ENCODE data around the gene NOS3.

NOS3 gene
- 3.2 to 4.6 reads per million in 2 experiments for total RNA-seq

DNA sequence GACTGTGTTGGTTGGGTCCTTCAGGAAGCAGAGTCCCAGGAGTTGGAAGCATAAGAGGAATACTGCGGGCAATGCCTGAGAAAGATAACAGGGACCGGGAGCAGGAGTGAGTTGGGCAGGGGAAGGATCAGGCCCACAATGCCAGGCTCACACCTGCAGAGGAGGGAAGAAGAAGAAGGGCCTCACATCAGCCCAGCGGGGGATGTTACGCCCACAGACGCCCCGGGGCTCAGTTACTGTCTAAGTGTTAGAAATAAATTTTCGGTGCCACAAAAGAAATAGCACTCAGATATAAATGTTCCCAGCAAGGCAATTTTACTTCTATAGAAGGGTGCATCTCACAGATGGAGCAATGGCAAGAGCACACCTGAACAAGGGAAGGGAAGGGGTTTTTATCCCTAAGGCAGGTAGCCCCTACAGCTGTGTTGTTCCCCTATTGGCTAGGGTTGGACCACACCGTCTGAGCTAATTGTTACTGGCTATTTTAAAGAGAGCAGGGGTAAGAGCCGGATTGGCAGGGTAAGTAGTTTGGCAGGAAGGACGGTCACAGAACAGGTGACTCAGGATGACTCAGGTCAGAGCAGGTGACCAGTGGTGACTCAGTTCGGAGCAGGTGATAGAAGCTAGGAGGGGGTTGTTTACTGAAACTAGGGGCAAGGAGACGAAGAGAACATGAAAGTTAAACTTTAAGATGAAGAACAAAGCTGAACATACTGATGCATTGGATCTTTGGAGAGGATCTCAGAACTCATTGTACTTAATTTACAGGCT, at the start of gene NOS3:
Gene NOS3, plus strand, starts transcription at position 602 of the 771 bp plus-strand sequence. CDS start 2,787 bp downstream, outside the sequence.
- no peak for DNase-seq (ENCODE audit: low read depth)

DNA sequence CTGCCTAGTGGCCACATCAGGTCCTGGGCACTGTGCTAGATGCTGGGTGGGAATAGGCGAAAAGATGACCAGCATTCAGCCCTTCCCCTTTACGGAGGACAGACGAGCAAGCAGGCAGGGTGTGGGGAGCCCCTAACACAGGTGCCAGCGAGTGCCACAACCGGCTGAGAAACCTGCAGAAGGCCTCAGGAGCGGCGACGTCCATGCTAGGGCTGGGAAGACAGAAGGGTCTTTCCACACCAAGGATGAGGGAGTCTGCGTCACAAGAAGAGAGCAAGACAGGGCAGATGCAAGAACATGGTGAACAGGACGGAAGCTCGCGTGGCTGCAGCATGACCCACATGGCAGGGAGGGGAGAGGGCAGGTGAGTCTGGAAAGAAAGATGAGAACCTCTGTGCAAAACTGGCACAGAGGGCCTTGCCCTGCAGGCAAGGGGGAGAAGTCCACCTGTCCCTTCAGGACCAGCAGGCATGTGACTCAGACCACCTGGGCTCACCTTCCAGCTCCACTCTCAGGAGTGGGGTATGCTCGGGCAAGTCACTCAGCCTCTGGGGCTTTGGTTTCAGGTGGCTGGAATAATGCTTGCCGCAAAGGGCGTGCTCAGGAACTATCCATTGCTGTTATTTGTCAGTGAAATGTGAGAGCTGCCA, 49.3 kb upstream of the NOS3 start:
- no peak for DNase-seq (ENCODE audit: low read depth)

DNA sequence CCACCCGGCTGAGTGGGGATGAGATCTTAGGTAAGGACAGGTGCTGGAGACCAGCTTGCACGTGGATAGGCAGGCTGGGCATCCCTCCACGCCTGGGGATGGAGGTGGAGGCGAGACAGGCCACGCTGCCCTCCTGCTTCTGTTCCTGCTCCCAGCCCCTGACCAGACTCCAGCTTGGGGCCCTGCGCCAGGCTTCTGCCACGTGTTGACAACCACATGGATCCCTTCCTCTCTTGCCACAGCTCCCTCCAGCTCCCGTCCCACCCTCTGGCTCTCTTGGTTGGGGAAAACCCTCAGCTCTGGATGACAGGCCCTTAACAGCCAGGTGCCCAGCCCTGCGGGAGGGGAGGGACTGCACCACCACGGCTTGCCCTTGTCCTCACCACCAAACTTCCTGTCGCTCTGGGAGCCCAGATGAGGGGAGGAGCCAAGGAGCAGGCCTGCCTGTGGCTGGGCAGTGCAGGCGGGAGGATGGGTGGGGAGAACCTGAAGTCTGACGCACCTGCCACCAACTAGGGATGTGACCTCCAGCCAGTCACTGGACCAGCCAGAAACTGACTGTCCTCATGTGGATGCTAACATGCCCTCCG, 48.7 kb upstream of the NOS3 start:
- DNase-seq (ENCODE audit: low read depth) = peak; percentile 11

DNA sequence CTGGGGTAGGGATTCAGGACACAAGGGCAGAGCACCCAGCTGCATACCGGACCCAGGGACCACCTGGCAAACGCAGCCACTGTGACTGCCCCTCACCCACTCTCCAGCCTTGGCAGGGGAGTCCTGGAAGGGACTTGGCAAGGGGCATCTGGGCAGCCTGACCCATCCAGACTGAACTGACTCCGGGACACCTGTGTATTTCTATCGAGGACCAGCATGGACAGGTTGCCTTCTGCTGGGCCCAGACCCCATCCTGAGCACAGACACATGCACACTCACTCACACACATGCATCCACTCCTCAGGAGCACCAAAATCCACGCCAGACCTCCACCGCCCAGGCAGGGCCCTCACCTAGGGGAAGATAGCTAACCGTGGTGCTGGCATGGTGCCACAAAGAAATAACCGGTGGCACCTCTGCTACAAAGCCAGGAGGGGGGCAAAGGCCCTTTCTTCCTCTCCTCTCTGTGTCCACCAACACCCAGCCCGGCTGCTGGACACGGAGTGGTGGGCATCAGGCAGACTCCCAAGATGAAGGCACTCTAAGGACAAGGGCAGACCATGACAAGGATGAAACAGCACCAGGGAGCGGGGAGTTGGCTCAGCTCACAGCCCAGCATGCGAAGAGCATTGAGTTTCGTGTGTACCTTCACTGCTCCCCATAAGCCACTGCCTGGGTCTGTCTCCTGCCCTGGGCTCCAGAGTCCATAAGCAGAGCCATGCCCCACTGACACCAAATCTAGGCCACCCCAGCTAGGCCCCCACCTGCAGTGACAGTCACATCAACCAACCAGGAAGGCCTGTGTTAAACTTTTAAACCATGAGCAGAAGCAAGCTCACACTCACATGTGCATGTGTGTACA, 48.0 kb upstream of the NOS3 start:
- DNase-seq (ENCODE audit: low read depth) = no peak

DNA sequence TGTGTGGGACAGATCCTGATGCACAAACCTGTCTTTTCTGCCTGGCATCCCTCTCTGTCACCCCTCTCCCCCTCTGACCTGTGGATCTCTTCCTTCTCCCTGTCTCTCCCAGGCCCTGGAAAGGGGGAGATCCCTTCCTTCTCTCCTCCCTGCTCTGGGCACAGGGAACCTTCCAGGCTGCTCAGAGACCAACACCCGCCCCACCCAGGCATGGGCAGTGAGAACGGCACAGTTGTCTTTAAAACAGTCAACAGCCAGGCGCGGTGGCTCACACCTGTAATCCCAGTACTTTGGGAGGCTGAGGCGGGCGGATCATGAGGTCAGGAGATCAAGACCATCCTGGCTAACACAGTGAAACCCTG, 47.4 kb upstream of the NOS3 start:
- DNase-seq (ENCODE audit: low read depth) = no peak

DNA sequence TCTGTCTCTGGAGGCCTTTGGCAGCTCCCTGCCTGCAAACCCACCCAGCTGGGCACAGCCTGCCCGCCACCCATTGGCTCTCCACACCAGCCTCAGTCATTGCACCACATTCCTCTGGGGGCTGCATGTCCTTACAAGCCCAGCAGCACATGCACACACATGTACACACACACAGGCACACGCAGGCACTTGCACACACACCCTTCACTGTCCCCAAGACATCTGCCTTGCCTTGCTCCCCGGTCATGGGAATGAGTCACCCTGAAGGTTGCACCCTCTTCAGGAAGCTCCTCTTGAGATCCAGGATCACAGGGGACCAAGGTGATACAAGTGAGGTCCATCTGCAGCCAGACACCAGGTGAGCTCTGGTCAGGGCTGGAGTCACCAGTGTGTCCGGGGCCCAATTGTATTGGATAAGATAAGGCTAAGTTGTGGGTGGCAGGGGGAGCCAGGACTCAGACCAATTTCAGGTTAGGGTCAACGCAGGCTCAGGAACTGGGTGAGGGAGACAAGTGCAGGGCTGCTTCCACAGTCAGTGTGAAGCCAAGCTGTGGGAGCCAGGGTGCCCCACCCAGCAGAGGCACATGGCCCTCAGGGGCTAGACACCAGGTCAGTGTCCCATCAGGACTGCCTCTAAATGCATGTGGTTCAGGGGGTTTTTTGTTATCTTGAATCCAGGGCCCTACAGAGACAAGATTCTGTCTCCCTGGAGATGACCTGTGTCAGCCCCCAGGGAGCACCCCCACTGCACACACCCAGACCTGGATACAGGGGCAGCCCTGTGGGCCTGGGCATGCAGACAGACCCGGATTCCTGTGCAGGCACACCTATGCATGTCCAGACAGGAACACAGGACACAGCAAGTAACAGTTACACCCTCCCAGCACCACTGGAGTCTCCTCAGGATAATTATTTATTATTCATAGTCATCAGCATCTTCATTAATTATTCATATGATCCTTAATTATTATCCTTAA, 46.5 kb upstream of the NOS3 start:
- no peak for DNase-seq (ENCODE audit: low read depth)

DNA sequence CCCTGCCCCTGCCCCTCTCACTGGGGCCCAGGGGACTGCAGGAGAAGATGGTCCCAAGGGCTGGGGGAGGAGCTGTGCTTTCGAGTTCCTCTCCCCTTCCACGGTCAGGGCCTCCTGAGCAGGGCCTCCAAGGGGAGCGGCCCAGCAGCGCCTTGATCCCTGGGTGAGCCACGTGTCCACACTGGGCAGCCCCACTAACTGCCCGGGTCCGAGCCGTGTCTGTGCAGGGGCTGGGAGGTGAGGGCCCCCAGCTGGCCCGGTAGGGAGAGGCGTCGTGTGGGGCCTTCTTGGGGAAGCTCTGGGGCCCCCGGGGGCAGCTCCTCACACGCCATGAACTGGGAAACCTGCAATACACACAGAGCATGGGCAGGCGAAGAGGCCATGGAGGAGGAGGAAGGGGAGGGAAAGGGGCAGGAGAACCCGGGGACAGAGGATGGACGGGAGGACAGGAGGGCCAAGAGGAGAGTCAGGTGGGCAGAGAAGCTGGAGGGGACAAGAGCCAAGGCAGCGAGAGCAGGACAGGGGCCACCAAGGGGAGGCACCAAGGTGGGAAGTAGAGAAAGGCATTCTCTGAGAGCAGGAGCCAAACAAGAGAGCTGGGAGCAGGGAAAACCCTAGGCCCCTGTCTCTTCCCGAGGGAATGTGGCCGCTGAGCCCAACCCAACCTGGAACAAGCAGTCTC, 45.5 kb upstream of the NOS3 start:
- no peak for DNase-seq (ENCODE audit: low read depth)

DNA sequence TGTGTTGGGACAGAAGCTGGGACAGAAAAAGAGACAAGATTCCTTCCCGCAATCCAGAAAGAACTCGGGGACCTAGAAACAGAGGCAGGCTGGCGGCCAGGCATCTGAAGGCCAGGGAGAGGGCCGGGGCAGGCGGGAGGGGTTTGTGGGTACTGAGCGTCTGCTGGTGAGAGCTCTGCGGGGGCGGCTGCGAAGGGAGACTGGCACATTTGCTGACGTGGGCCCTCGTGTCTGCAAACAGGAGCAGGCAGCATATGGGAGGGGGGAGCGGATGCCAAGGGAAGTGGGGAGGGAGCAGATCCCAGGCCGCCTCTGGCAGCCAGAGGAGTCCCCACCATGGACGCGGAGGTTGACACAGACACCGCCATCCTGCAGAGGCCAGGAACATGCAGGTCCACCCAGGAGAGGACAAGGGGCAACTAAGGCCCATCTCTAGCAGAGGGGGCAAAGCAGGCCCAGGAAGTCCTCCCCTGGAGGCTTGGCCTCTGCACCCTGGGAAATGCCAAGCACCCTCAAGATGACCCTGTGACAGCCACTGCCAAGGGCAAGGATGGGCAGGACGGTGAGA, 44.9 kb upstream of the NOS3 start:
- no peak for DNase-seq (ENCODE audit: low read depth)

DNA sequence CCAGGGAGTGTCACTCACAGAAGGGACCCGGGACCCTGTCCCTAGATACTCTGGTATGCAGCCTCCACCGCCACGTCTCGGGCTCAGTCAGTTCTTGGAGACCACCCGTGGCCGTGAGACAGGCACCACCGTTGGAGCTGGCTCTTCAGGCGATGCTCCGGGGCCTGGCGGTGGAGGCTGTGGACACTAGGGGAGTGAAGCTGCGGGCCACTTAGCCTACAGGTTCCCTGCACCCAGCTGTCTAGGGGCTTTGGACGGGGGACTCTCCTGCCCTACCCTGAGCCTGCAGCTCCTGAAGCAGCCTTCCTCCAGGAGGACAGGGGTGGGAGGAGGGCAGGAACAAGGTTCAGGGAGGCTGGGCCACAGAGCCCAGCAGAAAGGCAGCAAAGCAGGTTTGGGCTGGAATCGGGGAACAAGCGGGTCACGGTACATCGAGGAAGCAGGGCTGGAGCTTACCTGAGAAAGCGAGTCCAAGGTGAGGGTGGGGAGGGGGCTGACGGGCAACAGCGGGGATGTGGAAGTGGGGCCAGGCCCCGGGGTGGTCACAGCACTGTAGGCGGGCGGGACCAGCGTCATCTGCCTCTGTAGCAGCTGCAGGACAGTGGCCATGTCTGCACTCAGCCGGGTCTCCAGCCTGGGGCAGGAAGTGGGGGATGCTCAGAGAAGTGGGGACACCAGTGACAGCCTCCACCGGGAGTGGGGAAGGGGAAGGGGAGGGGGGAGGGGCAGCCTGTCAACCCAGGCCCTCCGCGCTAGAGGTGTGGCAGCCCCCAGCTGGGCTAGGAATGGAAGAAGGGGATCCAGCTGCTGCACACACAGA, 44.2 kb upstream of the NOS3 start:
- DNase-seq (ENCODE audit: low read depth) = no peak

DNA sequence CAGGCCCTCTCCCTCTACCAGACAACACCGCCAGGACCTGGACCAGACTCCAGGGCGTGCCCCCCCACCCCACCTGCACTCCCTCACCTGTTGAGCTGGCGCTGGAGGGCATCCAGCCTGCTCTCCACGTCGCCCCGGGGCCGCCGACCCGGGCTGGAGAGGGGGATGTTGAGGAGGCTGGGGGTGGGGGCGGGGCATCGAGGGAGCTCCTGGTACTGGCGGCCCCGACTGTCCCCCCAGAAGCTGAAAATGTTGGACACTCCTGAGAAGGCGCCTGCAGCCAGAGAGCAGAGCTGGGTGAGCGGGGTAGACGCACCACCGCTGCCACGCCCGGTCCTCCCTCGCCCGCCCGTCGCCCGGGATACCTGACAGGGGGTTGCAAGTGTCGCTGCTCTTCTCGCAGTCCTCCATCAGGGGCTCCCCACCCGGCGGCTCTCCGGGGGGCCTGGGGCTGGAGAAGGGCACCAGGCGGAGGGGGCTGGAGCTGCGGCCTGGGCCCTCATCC, 43.5 kb upstream of the NOS3 start:
- no peak for DNase-seq (ENCODE audit: low read depth)

DNA sequence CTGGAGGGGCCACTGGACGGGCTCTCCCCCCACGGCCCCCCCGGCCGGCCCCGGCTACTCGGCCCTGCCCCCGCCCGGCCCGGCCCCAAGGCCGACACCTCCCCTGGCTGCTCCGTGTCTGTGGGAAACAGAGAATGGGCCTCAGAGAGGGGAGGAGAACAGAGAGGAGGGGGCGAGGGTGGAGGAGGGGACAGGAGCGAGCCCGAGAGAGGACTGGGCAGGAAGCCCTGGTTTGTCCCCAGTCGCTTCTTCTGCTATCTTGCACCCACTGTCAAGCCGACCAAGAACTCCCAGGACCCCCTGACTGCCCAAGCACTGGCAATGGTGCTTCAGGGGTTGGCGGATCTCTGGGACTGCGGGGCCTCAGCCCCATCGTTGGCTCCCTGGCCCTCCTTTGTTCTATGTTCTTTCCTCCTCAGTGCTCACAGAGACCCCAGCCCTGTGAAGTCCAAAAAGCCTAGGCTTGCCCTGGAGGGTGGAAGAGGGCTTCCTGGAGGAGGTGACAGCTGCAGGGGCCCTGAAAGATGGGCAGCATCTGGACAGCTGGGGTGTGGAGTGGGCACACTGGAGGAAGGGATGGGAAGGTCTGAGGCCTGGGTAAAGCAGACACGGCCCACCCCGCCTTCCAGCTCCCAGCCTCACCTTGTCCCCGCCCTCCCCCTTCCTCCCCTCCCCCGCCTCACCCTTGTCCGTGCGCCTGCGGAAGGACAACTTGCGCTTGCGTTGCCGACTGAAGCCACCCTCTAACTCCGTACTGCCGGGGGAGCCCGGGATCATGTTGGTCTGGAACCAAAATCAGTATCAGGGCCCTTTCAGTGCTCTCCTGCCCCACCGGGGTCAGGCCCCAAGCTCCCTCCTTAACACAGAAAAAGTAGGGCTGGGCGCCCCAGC, 42.8 kb upstream of the NOS3 start:
- no peak for DNase-seq (ENCODE audit: low read depth)

DNA sequence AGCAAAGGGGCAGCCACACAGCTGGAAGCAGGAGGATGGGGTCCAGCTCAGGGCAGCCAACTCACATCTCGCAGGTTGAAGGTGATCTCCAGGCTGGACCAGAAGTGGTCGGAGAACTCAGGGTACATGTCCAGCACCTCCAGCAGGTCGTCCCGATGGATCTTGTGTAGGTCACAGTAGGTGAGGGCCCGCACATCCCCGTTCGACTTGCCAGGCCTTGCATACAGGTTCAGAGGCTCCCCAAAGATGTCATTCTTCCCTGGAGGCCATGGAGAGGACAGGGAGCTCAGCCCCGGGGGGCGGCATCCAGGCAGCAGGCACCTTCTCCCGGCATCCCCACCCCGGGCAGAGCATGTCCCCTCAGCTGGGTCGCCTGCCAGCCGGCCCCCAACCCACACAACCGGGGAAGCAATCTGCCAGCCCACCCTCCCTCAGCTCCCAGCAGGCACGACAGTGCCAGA, 42.0 kb upstream of the NOS3 start:
- no peak for DNase-seq (ENCODE audit: low read depth)

DNA sequence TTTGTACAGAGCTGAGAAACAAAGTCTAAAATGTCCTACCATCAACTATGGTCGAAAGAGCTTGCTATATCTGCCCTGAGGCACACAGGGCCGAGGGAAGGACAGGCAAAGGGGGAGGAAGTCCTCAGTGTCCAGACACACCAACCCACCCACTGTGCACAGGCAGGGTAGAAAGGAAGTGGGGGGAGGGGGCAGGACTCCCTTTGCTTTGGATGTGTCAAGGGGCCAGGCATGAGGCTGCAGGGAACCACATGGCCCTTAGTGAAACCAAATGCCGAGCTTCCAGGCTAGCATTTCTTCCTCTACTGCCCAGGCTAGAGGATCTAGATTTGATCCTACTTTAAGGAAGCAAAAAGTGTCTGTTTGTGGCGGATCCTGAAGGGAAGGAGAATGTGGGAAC, 41.3 kb upstream of the NOS3 start:
- no peak for DNase-seq (ENCODE audit: low read depth)

DNA sequence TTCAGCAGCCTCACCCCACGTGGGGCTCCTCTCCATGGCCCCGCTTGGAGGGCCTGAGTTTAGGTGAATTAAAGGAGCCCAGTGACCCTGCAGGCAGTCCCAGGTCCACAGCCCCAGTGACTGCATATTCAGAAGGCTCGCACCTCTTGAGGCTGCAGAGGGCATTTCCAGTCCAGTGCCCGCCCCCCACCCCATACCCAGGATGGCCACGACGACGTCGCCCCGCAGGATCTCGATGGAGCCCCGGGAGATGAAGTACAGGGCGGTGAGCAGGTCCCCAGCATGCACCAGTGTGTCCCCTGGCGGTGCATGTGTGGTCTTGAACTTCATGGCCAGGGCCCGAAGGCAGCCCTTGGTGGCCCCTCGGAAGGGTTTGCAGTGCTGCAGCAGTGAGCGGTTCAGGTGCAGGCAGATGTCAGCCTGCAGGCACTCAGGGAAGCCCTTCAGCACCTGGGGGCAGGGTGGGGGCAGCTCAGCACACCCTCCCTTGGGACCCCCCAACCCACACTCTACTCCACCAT, 40.8 kb upstream of the NOS3 start:
- no peak for DNase-seq (ENCODE audit: low read depth)

DNA sequence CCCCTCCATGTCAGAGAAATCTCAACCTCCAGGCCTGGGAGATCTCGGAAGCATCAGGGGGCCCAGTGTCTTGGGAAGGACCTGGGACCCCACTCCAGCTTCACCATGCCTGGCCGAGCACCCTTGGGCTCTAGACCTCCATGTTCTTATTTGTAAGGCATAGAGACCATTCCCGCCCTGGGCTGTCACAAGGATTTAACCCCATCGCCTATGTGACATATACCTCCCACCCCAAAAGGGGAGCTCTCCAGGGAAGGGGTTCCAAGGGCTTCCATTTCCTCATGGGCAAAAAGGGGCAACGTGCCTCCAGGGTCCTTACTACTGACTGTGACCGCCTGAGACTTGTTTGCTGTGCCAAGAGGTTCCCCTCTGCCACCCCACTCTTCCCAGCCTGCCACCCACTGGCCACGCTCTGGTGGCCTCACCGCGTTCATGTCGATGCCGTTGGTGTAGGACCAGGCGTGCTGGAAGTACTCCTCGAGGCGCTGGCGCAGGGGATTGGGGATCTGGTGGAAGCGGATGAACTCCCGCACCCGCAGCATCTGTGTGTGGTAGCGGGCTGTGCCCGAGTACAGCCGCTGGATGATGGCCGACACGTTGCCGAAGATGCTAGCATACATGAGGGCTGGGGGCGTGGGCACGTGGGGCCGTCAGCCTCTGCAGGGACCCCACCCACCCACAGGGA, 40.2 kb upstream of the NOS3 start:
- DNase-seq (ENCODE audit: low read depth) = no peak

DNA sequence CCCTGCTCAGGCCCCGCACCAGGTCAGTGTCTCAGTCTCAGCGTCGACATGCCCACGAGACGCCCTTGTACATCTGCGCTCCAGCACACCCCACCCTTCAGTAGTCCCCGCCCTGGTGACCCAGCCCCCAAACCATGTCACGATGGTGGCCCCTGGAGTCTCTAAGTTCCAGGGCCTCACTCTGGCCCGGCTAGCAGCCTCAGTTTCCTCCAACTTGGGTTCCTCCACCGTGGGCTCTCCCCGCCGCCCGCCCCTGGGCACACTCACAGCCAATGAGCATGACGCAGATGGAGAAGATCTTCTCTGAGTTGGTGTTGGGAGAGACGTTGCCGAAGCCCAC, 39.7 kb upstream of the NOS3 start:
- no peak for DNase-seq (ENCODE audit: low read depth)

DNA sequence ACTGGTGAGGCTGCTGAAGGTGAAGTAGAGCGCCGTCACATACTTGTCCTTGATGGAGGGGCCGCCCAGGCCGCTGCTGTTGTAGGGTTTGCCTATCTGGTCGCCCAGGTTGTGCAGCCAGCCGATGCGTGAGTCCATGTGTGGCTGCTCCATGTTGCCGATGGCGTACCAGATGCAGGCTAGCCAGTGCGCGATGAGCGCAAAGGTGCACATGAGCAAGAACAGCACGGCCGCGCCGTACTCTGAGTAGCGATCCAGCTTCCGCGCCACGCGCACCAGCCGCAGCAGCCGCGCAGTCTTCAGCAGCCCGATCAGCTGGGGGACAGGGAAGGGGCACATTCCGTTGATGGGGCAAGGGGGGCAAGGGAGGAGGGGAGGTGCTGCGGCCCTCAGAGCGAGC, 39.3 kb upstream of the NOS3 start:
- DNase-seq (ENCODE audit: low read depth) = no peak
